ENCODE data around the gene HABP2.

HABP2 gene

DNA sequence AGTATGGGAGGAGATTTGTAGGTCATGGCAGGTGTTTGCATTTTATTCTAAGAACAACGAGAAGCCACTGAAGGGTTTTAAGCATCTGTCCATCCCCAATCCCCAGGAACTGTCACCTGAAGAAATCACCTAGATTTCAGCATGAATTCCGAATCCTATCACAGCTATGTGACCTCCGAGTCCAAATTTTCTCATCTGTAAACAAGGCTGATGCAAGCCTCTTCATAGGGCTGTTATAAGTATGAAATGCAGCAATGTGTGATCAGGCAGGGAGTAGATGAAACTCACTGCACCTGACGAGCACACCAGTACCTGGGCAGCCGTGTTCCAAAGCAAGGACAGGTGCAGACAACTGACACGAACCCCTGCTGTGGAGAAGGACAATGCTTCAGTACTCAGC is 14.0 kb downstream of the HABP2 start:
- H3K27ac ChIP-seq (ENCODE audit: low read length) = no peak overlapping the region
- no peak for ATAC-seq (ENCODE audit: insufficient read depth, low read depth)
- no peak overlapping the region for H3K9ac ChIP-seq (ENCODE audit: low read depth, low read length)

DNA sequence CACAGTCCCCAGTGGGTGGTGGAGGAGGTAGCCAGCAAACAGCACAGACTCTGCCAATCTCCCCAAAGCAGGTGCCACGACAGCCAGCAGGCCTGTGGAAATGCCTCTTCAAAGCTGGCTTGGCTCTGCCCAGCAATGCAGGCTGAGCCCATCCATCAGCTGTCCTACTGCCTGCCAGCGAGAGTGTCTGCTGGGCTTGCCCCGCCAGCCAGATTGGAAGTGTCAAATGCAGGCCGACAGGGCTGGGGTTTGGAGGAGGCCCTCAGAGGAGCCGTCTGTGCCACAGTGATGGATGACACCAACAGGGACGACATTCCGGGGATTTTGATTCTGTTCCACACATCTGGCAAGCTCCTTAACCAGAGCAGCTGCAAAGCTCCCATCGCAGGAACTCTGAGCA is 16.7 kb downstream of the HABP2 start:
- Histone ChIP-seq H3K4me3 (ENCODE audit: low read depth in 1 of 2, low read length in 2 of 2) (no peak overlapping the region), H3K27me3 (ENCODE audit: insufficient read depth, low read length, poor library complexity) (no peaks in the 10 kb centered on the region), H2AFZ (ENCODE audit: low read depth, low read length) (no peak overlapping the region), H4K20me1 (ENCODE audit: insufficient read depth, low read length) (no peaks in the 10 kb centered on the region), H3K9ac (ENCODE audit: low read depth, low read length) (no peak overlapping the region), H3K4me1 (ENCODE audit: insufficient read depth, low read length) (no peaks in the 10 kb centered on the region), H3K79me2 (ENCODE audit: insufficient read depth, low read length) (no peaks in the 10 kb centered on the region), H3K36me3 (ENCODE audit: insufficient read depth, low read length) (no peaks in the 10 kb centered on the region), H3K27ac (ENCODE audit: low read length) (no peak overlapping the region), H3K4me2 (ENCODE audit: insufficient read depth, low read length) (no peak overlapping the region), H3K9me3 (ENCODE audit: insufficient read depth, low read length, severe bottlenecking) (no peaks in the 10 kb centered on the region)
- DNase-seq (no peak), ATAC-seq (ENCODE audit: insufficient read depth, low read depth) (no peak)
- no peak for TF ChIP-seq EZH2 (IDR thresholded peaks at IDR 0.05; ENCODE audit: borderline replicate concordance, low read depth, low read length, severe bottlenecking)
- TF ChIP-seq, protein P1, sequence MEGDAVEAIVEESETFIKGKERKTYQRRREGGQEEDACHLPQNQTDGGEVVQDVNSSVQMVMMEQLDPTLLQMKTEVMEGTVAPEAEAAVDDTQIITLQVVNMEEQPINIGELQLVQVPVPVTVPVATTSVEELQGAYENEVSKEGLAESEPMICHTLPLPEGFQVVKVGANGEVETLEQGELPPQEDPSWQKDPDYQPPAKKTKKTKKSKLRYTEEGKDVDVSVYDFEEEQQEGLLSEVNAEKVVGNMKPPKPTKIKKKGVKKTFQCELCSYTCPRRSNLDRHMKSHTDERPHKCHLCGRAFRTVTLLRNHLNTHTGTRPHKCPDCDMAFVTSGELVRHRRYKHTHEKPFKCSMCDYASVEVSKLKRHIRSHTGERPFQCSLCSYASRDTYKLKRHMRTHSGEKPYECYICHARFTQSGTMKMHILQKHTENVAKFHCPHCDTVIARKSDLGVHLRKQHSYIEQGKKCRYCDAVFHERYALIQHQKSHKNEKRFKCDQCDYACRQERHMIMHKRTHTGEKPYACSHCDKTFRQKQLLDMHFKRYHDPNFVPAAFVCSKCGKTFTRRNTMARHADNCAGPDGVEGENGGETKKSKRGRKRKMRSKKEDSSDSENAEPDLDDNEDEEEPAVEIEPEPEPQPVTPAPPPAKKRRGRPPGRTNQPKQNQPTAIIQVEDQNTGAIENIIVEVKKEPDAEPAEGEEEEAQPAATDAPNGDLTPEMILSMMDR (IDR thresholded peaks at IDR 0.05; ENCODE audit: borderline replicate concordance, extremely low read depth, low read length, poor library complexity, severe bottlenecking) = no peak

More for the DNA sequence above, 14.0 kb downstream of the HABP2 start:
- Histone ChIP-seq H3K9me3 (ENCODE audit: insufficient read depth, low read length, severe bottlenecking) (no peaks in the 10 kb centered on the region), H4K20me1 (ENCODE audit: insufficient read depth, low read length) (no peaks in the 10 kb centered on the region), H3K4me2 (ENCODE audit: insufficient read depth, low read length) (no peak overlapping the region), H3K4me1 (ENCODE audit: insufficient read depth, low read length) (peaks cover 8% of the 10 kb centered on the region), H2AFZ (ENCODE audit: low read depth, low read length) (no peak overlapping the region), H3K27me3 (ENCODE audit: insufficient read depth, low read length, poor library complexity) (no peaks in the 10 kb centered on the region), H3K36me3 (ENCODE audit: insufficient read depth, low read length) (no peaks in the 10 kb centered on the region), H3K79me2 (ENCODE audit: insufficient read depth, low read length) (no peaks in the 10 kb centered on the region), H3K4me3 (ENCODE audit: low read depth in 1 of 2, low read length in 2 of 2) (no peak overlapping the region)
- no peak for DNase-seq
- TF ChIP-seq, protein P1 (IDR thresholded peaks at IDR 0.05; ENCODE audit: borderline replicate concordance, extremely low read depth, low read length, poor library complexity, severe bottlenecking) = no peak
- no peak for TF ChIP-seq EZH2 (IDR thresholded peaks at IDR 0.05; ENCODE audit: borderline replicate concordance, low read depth, low read length, severe bottlenecking)

DNA sequence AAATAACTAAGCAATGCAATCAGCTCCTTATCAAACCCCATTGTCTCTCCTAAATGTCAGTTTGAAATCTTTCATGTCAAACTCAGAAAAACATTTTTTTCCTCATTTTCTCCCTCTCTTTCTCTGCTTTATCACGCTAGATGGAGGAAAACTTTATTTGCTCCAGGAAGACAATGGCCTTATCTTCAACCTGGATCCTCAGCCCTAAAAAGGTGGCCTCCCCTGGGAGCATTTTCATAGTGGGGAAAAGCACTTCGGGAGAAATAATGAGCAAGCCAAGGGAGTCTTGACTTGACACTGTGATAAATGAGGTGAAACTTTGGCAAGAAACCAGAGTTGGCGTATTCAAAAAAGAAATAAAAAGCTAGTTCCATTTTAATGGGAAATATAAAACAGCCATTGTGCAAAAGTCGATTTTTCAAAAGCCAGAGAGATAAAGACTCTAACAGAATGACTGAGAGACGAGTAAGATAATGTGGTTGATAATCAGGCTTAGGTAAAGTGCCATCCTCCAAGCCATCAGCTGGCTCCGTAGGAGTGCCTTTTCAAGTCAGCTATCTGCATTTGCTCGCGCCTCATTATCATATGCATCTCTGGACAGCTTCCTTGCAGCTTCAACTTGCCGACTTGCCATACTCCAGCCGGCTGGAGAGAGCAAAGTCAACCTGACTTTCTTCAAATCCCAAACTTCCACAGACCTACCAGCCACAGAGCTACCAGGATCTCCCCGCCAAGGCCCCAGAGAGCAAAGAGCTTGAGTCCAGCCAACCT is 19.9 kb downstream of the HABP2 start:
- H3K79me2 ChIP-seq (ENCODE audit: insufficient read depth, low read length) = no peaks in the 10 kb centered on the region
- no peaks in the 10 kb centered on the region for H3K36me3 ChIP-seq (ENCODE audit: insufficient read depth, low read length)
- H3K4me1 ChIP-seq (ENCODE audit: insufficient read depth, low read length) = no peaks in the 10 kb centered on the region
- H3K27ac ChIP-seq (ENCODE audit: low read length) = no peak overlapping the region
- DNase-seq (no peak), ATAC-seq (ENCODE audit: insufficient read depth, low read depth) (no peak)
- no peak overlapping the region for H3K4me3 ChIP-seq (ENCODE audit: low read depth in 1 of 2, low read length in 2 of 2)
- TF ChIP-seq, protein P1 (IDR thresholded peaks at IDR 0.05; ENCODE audit: borderline replicate concordance, extremely low read depth, low read length, poor library complexity, severe bottlenecking) = no peak
- no peak for TF ChIP-seq EZH2 (IDR thresholded peaks at IDR 0.05; ENCODE audit: borderline replicate concordance, low read depth, low read length, severe bottlenecking)
- no peaks in the 10 kb centered on the region for H3K9me3 ChIP-seq (ENCODE audit: insufficient read depth, low read length, severe bottlenecking)
- no peaks in the 10 kb centered on the region for H3K27me3 ChIP-seq (ENCODE audit: insufficient read depth, low read length, poor library complexity)
- H3K9ac ChIP-seq (ENCODE audit: low read depth, low read length) = no peak overlapping the region
- H2AFZ ChIP-seq (ENCODE audit: low read depth, low read length) = no peak overlapping the region
- peaks cover 3% of the 10 kb centered on the region; the same call in 1 of the 2 replicates for H4K20me1 ChIP-seq (ENCODE audit: insufficient read depth, low read length)
- H3K4me2 ChIP-seq (ENCODE audit: insufficient read depth, low read length) = no peak overlapping the region

All from DND-41 (cell line).